ENCODE measurements around the gene RNF8.
"Not testable (repeated sequence)": the region's sequence is repeated elsewhere in the genome, so short reads cannot be mapped to it uniquely, and the experiment has no call there.

The RNF8 gene, protein sequence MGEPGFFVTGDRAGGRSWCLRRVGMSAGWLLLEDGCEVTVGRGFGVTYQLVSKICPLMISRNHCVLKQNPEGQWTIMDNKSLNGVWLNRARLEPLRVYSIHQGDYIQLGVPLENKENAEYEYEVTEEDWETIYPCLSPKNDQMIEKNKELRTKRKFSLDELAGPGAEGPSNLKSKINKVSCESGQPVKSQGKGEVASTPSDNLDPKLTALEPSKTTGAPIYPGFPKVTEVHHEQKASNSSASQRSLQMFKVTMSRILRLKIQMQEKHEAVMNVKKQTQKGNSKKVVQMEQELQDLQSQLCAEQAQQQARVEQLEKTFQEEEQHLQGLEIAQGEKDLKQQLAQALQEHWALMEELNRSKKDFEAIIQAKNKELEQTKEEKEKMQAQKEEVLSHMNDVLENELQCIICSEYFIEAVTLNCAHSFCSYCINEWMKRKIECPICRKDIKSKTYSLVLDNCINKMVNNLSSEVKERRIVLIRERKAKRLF

DNA sequence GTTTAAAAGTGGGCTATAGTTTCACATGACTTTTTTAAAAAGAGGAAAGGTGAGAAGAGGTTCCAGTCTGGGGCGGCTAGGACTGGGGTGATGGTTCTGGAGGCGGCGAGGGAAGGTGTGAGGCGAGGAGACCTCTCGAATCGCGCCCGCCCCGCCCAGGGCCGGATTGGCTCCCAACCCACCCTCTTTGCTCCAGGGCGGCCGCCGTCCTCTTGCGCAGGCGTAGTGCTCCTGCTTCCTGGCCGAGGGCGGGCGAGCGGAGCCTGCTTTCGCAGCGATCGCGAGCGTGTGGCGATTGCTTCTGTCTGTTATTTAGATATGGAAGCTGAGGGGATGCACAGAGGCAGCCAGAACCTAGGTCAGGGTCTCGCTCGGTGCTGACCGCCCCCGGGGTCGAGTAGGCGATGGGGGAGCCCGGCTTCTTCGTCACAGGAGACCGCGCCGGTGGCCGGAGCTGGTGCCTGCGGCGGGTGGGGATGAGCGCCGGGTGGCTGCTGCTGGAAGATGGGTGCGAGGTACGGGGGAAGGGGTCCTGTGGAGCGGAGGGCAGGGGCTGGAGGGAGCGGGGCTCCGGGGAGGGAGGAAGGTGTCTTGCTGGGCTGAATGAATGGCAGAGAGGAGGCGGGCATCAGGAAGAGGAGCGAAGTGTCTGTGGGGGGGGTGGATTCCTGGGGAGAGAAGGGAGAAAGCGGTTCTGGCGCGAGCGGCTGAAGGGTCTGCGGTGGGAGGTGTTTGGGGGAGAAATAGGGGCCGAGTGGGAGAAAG, at the start of gene RNF8:
Gene RNF8, plus strand, starts transcription at position 223 of the 765 bp plus-strand sequence. Its CDS starts 182 bp downstream, at position 405.
- DNase-seq (ENCODE audit: low spot score) = peak; percentile 90
- H3K27me3 Mint-ChIP-seq (ENCODE audit: low read depth) = peaks cover 3% of the 10 kb centered on the region

DNA sequence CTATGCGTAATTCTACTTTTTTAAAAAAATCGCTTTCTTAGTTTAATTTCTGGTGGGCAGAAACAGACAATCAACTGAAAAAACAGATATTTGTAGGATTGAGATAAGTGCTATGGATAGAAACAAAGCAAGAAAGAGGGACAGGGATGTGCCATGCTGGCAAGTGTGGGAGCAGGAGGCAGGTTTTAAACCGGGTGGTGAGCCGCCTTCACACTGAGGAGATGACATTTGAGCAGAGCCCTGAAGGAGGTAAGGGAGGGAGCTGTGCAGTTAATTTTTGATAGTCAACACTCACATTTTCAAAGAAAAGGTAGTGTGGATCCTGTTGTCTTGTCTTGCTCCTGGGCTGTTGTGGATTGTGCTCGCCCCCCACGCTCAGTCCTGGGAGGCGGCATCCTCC, 49.0 kb upstream of the RNF8 start:
- H3K4me3 Mint-ChIP-seq = no peak overlapping the region
- no peaks in the 10 kb centered on the region for H3K27me3 Mint-ChIP-seq (ENCODE audit: low read depth)
- H3K36me3 Mint-ChIP-seq (ENCODE audit: low read depth) = peaks cover 36% of the 10 kb centered on the region
- no peak for DNase-seq (ENCODE audit: low spot score)
- no peaks in the 10 kb centered on the region for H3K9me3 Mint-ChIP-seq
- H3K4me1 Mint-ChIP-seq (ENCODE audit: low read depth) = peaks cover 12% of the 10 kb centered on the region
- H3K27ac Mint-ChIP-seq = no peak overlapping the region

More for the DNA sequence above, at the start of gene RNF8:
- Mint-ChIP-seq H3K36me3 (ENCODE audit: low read depth) (peaks cover 7% of the 10 kb centered on the region), H3K27ac (peak within 1 kb of the TSS; percentile 88), H3K4me3 (peak within 1 kb of the TSS; percentile 93), H3K9me3 (no peaks in the 10 kb centered on the region), H3K4me1 (ENCODE audit: low read depth) (peaks cover 23% of the 10 kb centered on the region)

DNA sequence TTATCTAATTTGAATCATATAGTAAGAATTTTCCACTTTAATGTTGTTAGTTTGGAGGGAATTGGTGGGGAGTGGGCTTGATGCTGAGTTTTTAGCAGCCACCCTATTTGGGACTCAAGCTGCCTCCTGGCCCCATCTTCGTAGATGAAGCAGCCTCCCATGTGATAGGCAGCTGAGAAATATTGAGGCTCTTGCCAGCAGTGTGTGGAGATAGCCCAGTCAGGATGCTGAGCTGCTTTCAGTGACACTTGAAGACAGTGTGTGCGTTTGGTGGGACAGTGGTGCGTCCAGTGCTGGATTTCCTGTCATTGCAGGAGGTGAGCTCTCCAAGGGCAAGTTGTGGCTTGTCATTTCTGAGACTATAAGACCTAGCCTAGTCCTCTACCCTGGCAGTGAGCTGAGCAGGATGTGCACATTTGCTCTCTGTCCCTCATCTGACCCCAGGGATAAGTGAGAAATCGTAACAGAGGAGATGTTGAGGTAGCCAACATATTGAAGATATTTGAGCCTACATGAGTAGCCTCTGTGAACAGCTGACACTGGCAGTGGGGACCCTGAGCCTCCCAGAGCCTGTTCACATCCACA, 47.9 kb upstream of the RNF8 start:
- peaks cover 13% of the 10 kb centered on the region for H3K4me1 Mint-ChIP-seq (ENCODE audit: low read depth)
- H3K27me3 Mint-ChIP-seq (ENCODE audit: low read depth) = no peaks in the 10 kb centered on the region
- no peak overlapping the region for H3K27ac Mint-ChIP-seq
- no peak for DNase-seq (ENCODE audit: low spot score)
- no peak overlapping the region for H3K4me3 Mint-ChIP-seq
- peaks cover 31% of the 10 kb centered on the region for H3K36me3 Mint-ChIP-seq (ENCODE audit: low read depth)
- no peaks in the 10 kb centered on the region for H3K9me3 Mint-ChIP-seq

DNA sequence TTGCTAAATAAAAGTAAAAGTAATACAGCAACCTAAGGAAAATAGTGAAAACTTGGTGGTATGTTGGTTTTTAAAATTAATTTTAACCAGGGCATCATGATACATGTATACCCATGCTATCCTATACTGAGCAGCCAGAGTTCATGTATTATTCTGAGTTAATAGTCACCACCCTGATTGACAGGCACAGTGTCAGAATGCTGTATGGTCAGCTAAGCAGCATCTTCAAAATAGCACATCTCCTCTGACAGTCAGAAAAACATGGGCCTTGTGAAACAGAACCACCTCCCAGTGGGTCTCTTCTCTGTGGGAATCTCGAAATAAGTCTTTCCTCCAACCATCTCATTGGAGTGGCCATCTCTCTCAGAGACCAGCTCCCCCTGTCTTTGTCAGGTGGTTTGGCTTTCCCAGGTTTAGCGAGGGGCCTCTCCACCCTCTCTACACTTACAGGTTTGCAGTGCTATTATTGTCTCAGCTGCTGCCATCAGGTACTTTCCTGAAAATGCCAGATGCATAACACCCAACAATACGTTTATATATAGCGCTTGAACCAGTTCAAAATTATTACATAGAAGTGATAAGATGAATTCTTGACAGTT, 47.1 kb upstream of the RNF8 start:
- Mint-ChIP-seq H3K27me3 (ENCODE audit: low read depth) (no peaks in the 10 kb centered on the region), H3K27ac (no peak overlapping the region), H3K4me3 (no peak overlapping the region), H3K4me1 (ENCODE audit: low read depth) (peaks cover 15% of the 10 kb centered on the region), H3K9me3 (no peaks in the 10 kb centered on the region), H3K36me3 (ENCODE audit: low read depth) (peaks cover 26% of the 10 kb centered on the region)
- no peak for DNase-seq (ENCODE audit: low spot score)

- not testable (repeated sequence) for H3K27me3 Mint-ChIP-seq (ENCODE audit: low read depth); H3K4me3 Mint-ChIP-seq; DNase-seq (ENCODE audit: low spot score); H3K9me3 Mint-ChIP-seq; H3K27ac Mint-ChIP-seq
- peaks cover 22% of the 10 kb centered on the region for H3K36me3 Mint-ChIP-seq (ENCODE audit: low read depth)
- H3K4me1 Mint-ChIP-seq (ENCODE audit: low read depth) = peaks cover 14% of the 10 kb centered on the region
Observed at GRCh38 chr6:37307484-37307883, 46.3 kb upstream of the RNF8 start.

DNA sequence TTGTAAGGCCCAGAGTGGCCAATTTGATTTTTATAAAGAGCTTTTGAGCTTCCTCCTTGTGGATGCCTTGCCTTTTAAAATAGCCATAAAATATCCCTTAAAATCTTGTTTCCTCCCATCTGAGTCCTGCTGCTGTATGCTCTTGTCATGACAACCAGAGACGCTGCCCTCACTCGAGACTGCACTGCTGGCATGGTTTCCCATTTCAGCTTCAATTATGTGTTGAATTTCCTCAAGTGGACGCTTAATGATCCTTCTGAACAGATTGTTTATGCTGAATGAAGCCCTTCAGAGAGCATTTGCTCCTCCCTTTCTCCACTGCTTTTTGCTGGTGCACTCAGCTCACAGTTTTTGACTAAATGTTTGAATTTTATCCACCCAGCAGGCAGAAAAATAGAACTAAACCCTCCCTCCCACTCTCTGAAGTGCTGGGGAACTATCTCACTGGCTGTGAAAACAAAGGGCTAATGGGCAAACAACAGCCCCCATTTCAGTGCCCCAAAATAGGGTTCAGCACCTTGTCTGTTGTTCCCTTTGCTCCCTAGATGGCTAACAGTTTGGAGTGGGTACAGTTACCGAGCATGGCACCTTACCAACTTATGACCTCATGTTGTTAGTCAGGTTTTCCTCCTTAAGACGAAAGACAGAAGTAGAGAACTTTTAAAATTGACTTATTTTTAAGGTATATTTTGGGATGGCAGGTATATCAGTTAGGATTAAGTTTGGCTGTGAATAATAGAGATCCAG, 45.5 kb upstream of the RNF8 start:
- DNase-seq (ENCODE audit: low spot score) = no peak
- H3K4me1 Mint-ChIP-seq (ENCODE audit: low read depth) = peaks cover 13% of the 10 kb centered on the region
- no peak overlapping the region for H3K27ac Mint-ChIP-seq
- peaks cover 17% of the 10 kb centered on the region for H3K36me3 Mint-ChIP-seq (ENCODE audit: low read depth)
- no peaks in the 10 kb centered on the region for H3K9me3 Mint-ChIP-seq
- H3K4me3 Mint-ChIP-seq = no peak overlapping the region
- H3K27me3 Mint-ChIP-seq (ENCODE audit: low read depth) = no peaks in the 10 kb centered on the region

- no peaks in the 10 kb centered on the region for H3K27me3 Mint-ChIP-seq (ENCODE audit: low read depth)
- no peak overlapping the region for H3K27ac Mint-ChIP-seq
- peaks cover 6% of the 10 kb centered on the region for H3K4me1 Mint-ChIP-seq (ENCODE audit: low read depth)
- no peak overlapping the region for H3K4me3 Mint-ChIP-seq
- no peak for DNase-seq (ENCODE audit: low spot score)
- H3K9me3 Mint-ChIP-seq = no peaks in the 10 kb centered on the region
- H3K36me3 Mint-ChIP-seq (ENCODE audit: low read depth) = peaks cover 11% of the 10 kb centered on the region
Observed at GRCh38 chr6:37309046-37309445, 44.7 kb upstream of the RNF8 start.

- Mint-ChIP-seq H3K4me3 (no peak overlapping the region), H3K9me3 (no peaks in the 10 kb centered on the region), H3K27me3 (ENCODE audit: low read depth) (no peaks in the 10 kb centered on the region), H3K4me1 (ENCODE audit: low read depth) (peaks cover 5% of the 10 kb centered on the region), H3K36me3 (ENCODE audit: low read depth) (peaks cover 9% of the 10 kb centered on the region), H3K27ac (no peak overlapping the region)
- no peak for DNase-seq (ENCODE audit: low spot score)
Observed at GRCh38 chr6:37309692-37310091, 44.1 kb upstream of the RNF8 start.

- no peak for DNase-seq (ENCODE audit: low spot score)
- H3K4me3 Mint-ChIP-seq = no peak overlapping the region
- no peaks in the 10 kb centered on the region for H3K9me3 Mint-ChIP-seq
- H3K27me3 Mint-ChIP-seq (ENCODE audit: low read depth) = no peaks in the 10 kb centered on the region
- peaks cover 10% of the 10 kb centered on the region for H3K36me3 Mint-ChIP-seq (ENCODE audit: low read depth)
- H3K27ac Mint-ChIP-seq = no peak overlapping the region
- peaks cover 7% of the 10 kb centered on the region for H3K4me1 Mint-ChIP-seq (ENCODE audit: low read depth)
Observed at GRCh38 chr6:37310966-37311365, 42.8 kb upstream of the RNF8 start.

DNA sequence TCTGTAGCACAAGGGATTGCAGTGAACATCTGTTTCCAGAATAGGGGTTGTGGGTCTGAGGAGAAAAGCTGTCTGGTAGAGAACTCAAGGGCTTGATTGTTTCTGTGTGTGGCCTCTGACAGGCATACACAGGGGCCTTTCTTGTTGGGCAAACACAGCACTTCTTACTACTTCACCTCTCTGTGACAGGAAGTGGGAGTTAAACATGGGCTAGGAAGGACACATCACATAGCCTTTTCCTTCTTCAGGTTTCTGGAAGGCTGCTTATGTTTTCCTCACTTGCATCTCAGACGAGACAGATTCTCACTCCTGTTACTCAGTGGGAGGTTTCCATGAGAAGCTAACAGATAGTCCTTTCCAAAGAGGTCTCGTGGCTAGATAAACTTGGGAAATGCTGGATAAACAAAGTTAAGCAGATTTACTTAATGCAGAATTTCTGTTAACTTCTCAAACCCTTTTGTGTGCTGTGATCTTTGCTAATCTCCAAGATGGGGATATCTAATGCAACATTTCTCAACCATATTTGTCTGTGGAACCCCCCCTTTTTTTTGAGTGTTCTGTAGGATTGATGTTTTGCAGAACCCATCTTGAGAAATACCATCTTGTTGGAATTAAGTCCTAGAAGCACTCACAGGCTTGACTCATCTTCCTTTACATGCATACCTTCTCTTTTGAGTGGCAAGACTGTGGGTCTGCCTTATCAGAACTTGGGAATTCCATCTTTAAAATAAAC, 41.9 kb upstream of the RNF8 start:
- peaks cover 7% of the 10 kb centered on the region for H3K4me1 Mint-ChIP-seq (ENCODE audit: low read depth)
- H3K27ac Mint-ChIP-seq = peak overlapping the region; percentile 50
- H3K9me3 Mint-ChIP-seq = no peaks in the 10 kb centered on the region
- H3K27me3 Mint-ChIP-seq (ENCODE audit: low read depth) = no peaks in the 10 kb centered on the region
- DNase-seq (ENCODE audit: low spot score) = no peak
- no peak overlapping the region for H3K4me3 Mint-ChIP-seq
- peaks cover 10% of the 10 kb centered on the region for H3K36me3 Mint-ChIP-seq (ENCODE audit: low read depth)

GRCh38 chr6:37313723-37314486, 39.9 kb upstream of the RNF8 start:
- no peak overlapping the region for H3K4me3 Mint-ChIP-seq
- DNase-seq (ENCODE audit: low spot score) = no peak
- H3K27ac Mint-ChIP-seq = no peak overlapping the region
- H3K36me3 Mint-ChIP-seq (ENCODE audit: low read depth) = peaks cover 10% of the 10 kb centered on the region
- no peaks in the 10 kb centered on the region for H3K9me3 Mint-ChIP-seq
- no peaks in the 10 kb centered on the region for H3K27me3 Mint-ChIP-seq (ENCODE audit: low read depth)
- H3K4me1 Mint-ChIP-seq (ENCODE audit: low read depth) = peaks cover 7% of the 10 kb centered on the region

GRCh38 chr6:37314487-37315156, 39.2 kb upstream of the RNF8 start:
- Mint-ChIP-seq H3K4me1 (ENCODE audit: low read depth) (peaks cover 7% of the 10 kb centered on the region), H3K27ac (no peak overlapping the region), H3K4me3 (no peak overlapping the region), H3K9me3 (no peaks in the 10 kb centered on the region), H3K36me3 (ENCODE audit: low read depth) (peaks cover 10% of the 10 kb centered on the region), H3K27me3 (ENCODE audit: low read depth) (no peaks in the 10 kb centered on the region)
- peak; percentile 29 for DNase-seq (ENCODE audit: low spot score)
